ENCODE measurements around the gene SMOC2.

- TF ChIP-seq CTCF (IDR thresholded peaks at IDR 0.05 in 2 of 3, conservative IDR thresholded peaks at IDR 0.05 in 1 of 3; ENCODE audit: borderline replicate concordance in 1 of 3, insufficient read depth in 1 of 3, low read depth in 2 of 3, low read length in 2 of 3), result no peak
- no peak for TF ChIP-seq MAX (IDR thresholded peaks at IDR 0.05)
- no peak for TF ChIP-seq POLR2AphosphoS5 (IDR thresholded peaks at IDR 0.05; ENCODE audit: low read depth, low read length)
Measured at GRCh38 chr6:168602576-168602975, 161.6 kb downstream of the SMOC2 start.
